MV-4-11 (cell line): ENCODE measurements around the gene CTRB1.
"Not testable (repeated sequence)": the region's sequence is repeated elsewhere in the genome, so short reads cannot be mapped to it uniquely, and the experiment has no call there.

Source experiments
- DNase-seq: peaks from one replicate; lab custom pipeline; 2025; lab: John Stamatoyannopoulos, UW

Gene CTRB1

GRCh38 chr16:75204410-75204758, 14.4 kb upstream of the CTRB1 start:
- DNase-seq, result no peak

- DNase-seq, result not testable (repeated sequence)
Measured at GRCh38 chr16:75204905-75205304, 13.9 kb upstream of the CTRB1 start.

GRCh38 chr16:75205438-75205837, 13.3 kb upstream of the CTRB1 start:
- DNase-seq, result not testable (repeated sequence)

- DNase-seq, result not testable (repeated sequence)
Measured at GRCh38 chr16:75205961-75206748, 12.6 kb upstream of the CTRB1 start.

GRCh38 chr16:75206749-75207451, 11.9 kb upstream of the CTRB1 start, which contains the start of gene CTRB2:
CTRB2 (minus strand) TSS chr16:75207161; CDS start chr16:75207141, 20 bp downstream.
- no peak for DNase-seq

GRCh38 chr16:75207831-75208230, 11.0 kb upstream of the CTRB1 start:
- DNase-seq, result no peak

- no peak for DNase-seq
Measured at GRCh38 chr16:75208242-75208825, 10.5 kb upstream of the CTRB1 start.

- DNase-seq, result no peak
Measured at GRCh38 chr16:75208861-75209505, 9.8 kb upstream of the CTRB1 start.

GRCh38 chr16:75209514-75209913, 9.3 kb upstream of the CTRB1 start:
- DNase-seq, result not testable (repeated sequence)

- no peak for DNase-seq
Measured at GRCh38 chr16:75209944-75210343, 8.8 kb upstream of the CTRB1 start.

- DNase-seq, result not testable (repeated sequence)
Measured at GRCh38 chr16:75211286-75211685, 7.5 kb upstream of the CTRB1 start.

- no peak for DNase-seq
Measured at GRCh38 chr16:75216127-75216526, 2.7 kb upstream of the CTRB1 start.

- DNase-seq, result no peak
Measured at GRCh38 chr16:75216576-75216975, 2.2 kb upstream of the CTRB1 start.

GRCh38 chr16:75217389-75217851, 1.4 kb upstream of the CTRB1 start:
- DNase-seq, result no peak

GRCh38 chr16:75219088-75219487, 300 bp downstream of the CTRB1 start:
- no peak for DNase-seq

- DNase-seq, result no peak
Measured at GRCh38 chr16:75219838-75220237, 1.1 kb downstream of the CTRB1 start.

- no peak for DNase-seq
Measured at GRCh38 chr16:75222271-75222783, 3.5 kb downstream of the CTRB1 start.

- DNase-seq, result not testable (repeated sequence)
Measured at GRCh38 chr16:75223129-75223528, 4.3 kb downstream of the CTRB1 start.

- DNase-seq, result no peak
Measured at GRCh38 chr16:75224306-75225082, 5.7 kb downstream of the CTRB1 start.

GRCh38 chr16:75225092-75225491, 6.3 kb downstream of the CTRB1 start:
- no peak for DNase-seq
